Esophagus mucosa (tissue), 1 donor: ENCODE data around the gene PLPP7. TPM values are rescaled to one million over a fixed set of nuclear protein-coding genes. Genes with fewer than 3 reads are reported as not detected.
"Not testable (repeated sequence)": the region's sequence is repeated elsewhere in the genome, so short reads cannot be mapped to it uniquely, and the experiment has no call there.

ENCODE experiments used
- ATAC-seq: fragments of 200-7000 bp; cut with Tn5 transposase; one replicate; pipeline ENCODE4 v1.9.1; 2020
- total RNA-seq: library from RNA; stranded (reverse); gene quantifications from one replicate; pipeline ENCODE4 v1.2.4, GENCODE V29; 2023
- donor health status: DM: yes; HTN: yes; CAD: no.

The PLPP7 gene
- total RNA-seq, 1 donor from 2014 or later: 0.28 TPM

- ATAC-seq: peak; percentile 46
Observed at GRCh38 chr9:131266266-131267229, 23.0 kb upstream of the PLPP7 start.

GRCh38 chr9:131270171-131271015 lies 19.1 kb upstream of the PLPP7 start:
- peak; percentile 32 for ATAC-seq

GRCh38 chr9:131271016-131271273 lies 18.6 kb upstream of the PLPP7 start:
- not testable (repeated sequence) for ATAC-seq

GRCh38 chr9:131271506-131271931 lies 18.0 kb upstream of the PLPP7 start:
- no peak for ATAC-seq

- no peak for ATAC-seq
Observed at GRCh38 chr9:131272212-131272611, 17.3 kb upstream of the PLPP7 start.

- no peak for ATAC-seq
Observed at GRCh38 chr9:131273146-131273855, 16.2 kb upstream of the PLPP7 start.

- no peak for ATAC-seq
Observed at GRCh38 chr9:131273856-131274673, 15.5 kb upstream of the PLPP7 start.

- no peak for ATAC-seq
Observed at GRCh38 chr9:131274674-131275331, 14.7 kb upstream of the PLPP7 start.

- no peak for ATAC-seq
Observed at GRCh38 chr9:131275332-131276093, 14.0 kb upstream of the PLPP7 start.

GRCh38 chr9:131276094-131276888 lies 13.2 kb upstream of the PLPP7 start, which contains the start of gene FAM78A:
TSS of gene FAM78A (minus strand) at chr9:131276510. CDS start at chr9:131276179, 331 bp downstream.
- no peak for ATAC-seq

GRCh38 chr9:131276891-131277286 lies 12.6 kb upstream of the PLPP7 start:
- ATAC-seq: peak; percentile 8

- no peak for ATAC-seq
Observed at GRCh38 chr9:131277287-131277909, 12.1 kb upstream of the PLPP7 start.

GRCh38 chr9:131277910-131278701 lies 11.4 kb upstream of the PLPP7 start:
- peak; percentile 43 for ATAC-seq

- ATAC-seq: no peak
Observed at GRCh38 chr9:131278702-131279111, 10.8 kb upstream of the PLPP7 start.

GRCh38 chr9:131279196-131279862 lies 10.2 kb upstream of the PLPP7 start:
- ATAC-seq: no peak

- ATAC-seq: no peak
Observed at GRCh38 chr9:131279863-131280570, 9.5 kb upstream of the PLPP7 start.

GRCh38 chr9:131280660-131281059 lies 8.9 kb upstream of the PLPP7 start:
- no peak for ATAC-seq
